Activated CD8-positive, alpha-beta memory T cell treated with anti-CD3 and anti-CD28 coated beads, Interleukin-2, amount 50 U/mL, for 24 hours (primary cell): Measurements from ENCODE around the gene MYF5.

Source experiments
- DNase-seq: peaks from one replicate; pipeline ENCODE4 v3.0.0-alpha.2; 2020; ENCODE audit errors: extremely low read depth

MYF5 gene

DNA sequence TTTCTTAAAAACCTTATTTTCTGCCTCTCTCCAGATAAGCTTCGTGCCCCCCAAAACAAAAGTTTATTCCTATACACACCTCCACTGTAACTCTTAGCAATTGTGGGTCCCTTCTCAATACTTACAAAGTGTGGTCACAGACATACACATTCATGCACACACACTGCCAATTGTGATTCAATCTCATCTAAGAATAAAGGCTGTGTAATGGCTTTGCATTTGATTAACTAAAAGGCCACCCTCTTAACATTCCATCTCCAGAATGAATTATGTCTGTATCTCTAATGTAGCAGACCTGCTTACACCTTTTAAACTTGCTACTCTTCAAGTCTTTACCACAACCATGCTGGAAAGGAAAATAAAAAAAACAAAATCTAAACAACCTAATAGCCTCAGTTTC lies 49.5 kb downstream of the MYF5 start:
- DNase-seq, result no peak

DNA sequence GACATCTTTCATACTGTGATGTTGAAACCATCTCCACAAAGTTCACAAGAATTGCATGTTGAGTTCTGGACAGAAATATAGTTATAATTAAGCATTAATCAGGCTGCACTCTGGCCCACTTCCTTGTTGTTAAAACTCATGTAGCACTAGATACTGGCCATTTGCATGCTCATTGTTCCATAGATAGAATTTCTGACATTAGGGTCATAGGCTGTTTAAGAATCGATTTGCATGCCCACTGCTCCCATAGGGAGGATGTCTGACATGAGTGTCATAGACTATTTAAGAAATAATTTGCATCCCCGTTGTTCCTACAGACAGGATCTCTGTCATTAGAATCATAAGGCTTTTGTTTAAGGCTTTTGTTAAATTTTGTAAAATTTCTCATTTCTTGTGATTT lies 50.2 kb downstream of the MYF5 start:
- no peak for DNase-seq
